Thyroid gland (tissue), 4 donors: ENCODE results near the gene NT5C3B. TPM values are rescaled to one million over a fixed set of nuclear protein-coding genes. Genes with fewer than 3 reads are reported as not detected.

ENCODE experiments used
- DNase-seq, 2 donors: peaks; one replicate each; pipeline ENCODE4 v3.0.0-alpha.2; 2019
- H3K27ac ChIP-seq, 3 donors: fragments of 200-600 bp; sonication (generic); 1 replicate in 2 of 3; 2 replicates in 1 of 3; pipeline ENCODE4 v1.5.1; 2016 to 2019; ENCODE audit warnings: mild to moderate bottlenecking in 1 of 3, moderate library complexity in 1 of 3
- H3K27me3 ChIP-seq: fragments of 200-600 bp; sonication (generic); one replicate; pipeline ENCODE4 v1.5.1; 2019
- H3K36me3 ChIP-seq, 2 donors: fragments of 200-600 bp; sonication (generic); one replicate each; pipeline ENCODE4 v1.5.1; 2016 to 2019
- H3K4me1 ChIP-seq, 2 donors: fragments of 200-600 bp; sonication (generic); one replicate each; pipeline ENCODE4 v1.5.1; 2017 to 2019
- H3K4me3 ChIP-seq, 3 donors: fragments of 200-600 bp; sonication (generic); replicated peaks in 1 of 3; 1 replicate in 2 of 3; 2 replicates in 1 of 3; pipeline ENCODE4 v1.5.1; 2016; ENCODE audit warnings: mild to moderate bottlenecking in 1 of 3
- H3K9me3 ChIP-seq: fragments of 200-600 bp; sonication (generic); one replicate; pipeline ENCODE4 v1.5.1; 2017
- CTCF ChIP-seq, 6 experiments: fragments of 200-600 bp in 3 of 6; fragments of 450-650 bp in 3 of 6; sonication (generic) in 3 of 6; IDR thresholded peaks; one replicate each; pipeline ENCODE4 v1.5.1; 2016 to 2019; ENCODE audit warnings: antibody characterized with exemption in 6 of 6, mild to moderate bottlenecking in 2 of 6, inconsistent platforms in 1 of 6, moderate library complexity in 1 of 6
- POLR2A ChIP-seq, 2 donors: fragments of 450-650 bp; IDR thresholded peaks; one replicate each; pipeline ENCODE4 v1.6.1; 2017; ENCODE audit warnings: antibody characterized with exemption in 2 of 2, mild to moderate bottlenecking in 2 of 2, moderate library complexity in 1 of 2
- WGBS, 2 donors: methylation state at CpG; one replicate each; pipeline ENCODE4 v1.1.5; 2017; 5-methylcytosine and 5-hydroxymethylcytosine counted together
- intact Hi-C: fragments of 100-400 bp; cut with DNase I; formaldehyde crosslinking; loops from one replicate; pipeline ENCODE4 v1.15.1; 2023
- total RNA-seq, 4 donors: library from RNA; depleted of rRNA; stranded (reverse); fragments of >200 nt; gene quantifications; one replicate each; pipeline ENCODE4 v1.2.3, GENCODE V29; 2016

The NT5C3B gene
- total RNA-seq, 4 donors from 2014 or later = 97.3 to 132 (median 110) TPM

GRCh38 chr17:41824086-41824485 is 11.9 kb downstream of the NT5C3B start:
- Histone ChIP-seq H3K36me3 (peaks cover 28 to 30% of the 10 kb centered on the region in 2 donors), H3K27ac (no peak overlapping the region), H3K27me3 (no peaks in the 10 kb centered on the region), H3K4me3 (no peak overlapping the region), H3K9me3 (no peaks in the 10 kb centered on the region), H3K4me1 (no peaks in the 10 kb centered on the region)
- peak; percentile 15 to 33 for DNase-seq
- TF ChIP-seq POLR2A (IDR thresholded peaks at IDR 0.05) (no peak), CTCF (IDR thresholded peaks at IDR 0.05) (no peak)
- WGBS, 2 donors = 52 to 53% methylated on average over 6 of the region's 7 CpGs
- intact Hi-C loops = no loop called here

GRCh38 chr17:41823580-41823979 is 12.5 kb downstream of the NT5C3B start:
- no peaks in the 10 kb centered on the region for H3K27me3 ChIP-seq
- no peak overlapping the region for H3K27ac ChIP-seq
- no peak for DNase-seq
- peaks cover 25 to 27% of the 10 kb centered on the region in 2 donors for H3K36me3 ChIP-seq
- TF ChIP-seq CTCF (IDR thresholded peaks at IDR 0.05) (no peak), POLR2A (IDR thresholded peaks at IDR 0.05) (no peak)
- no peak overlapping the region for H3K4me3 ChIP-seq
- no peaks in the 10 kb centered on the region for H3K4me1 ChIP-seq
- H3K9me3 ChIP-seq = no peaks in the 10 kb centered on the region
- 89 to 95% methylated on average over 7 of the region's 7 CpGs for WGBS, 2 donors
- intact Hi-C loops = no loop called here

GRCh38 chr17:41823141-41823524 is 12.9 kb downstream of the NT5C3B start:
- intact Hi-C loops = no loop called here
- DNase-seq = no peak
- H3K36me3 ChIP-seq = peaks cover 23 to 24% of the 10 kb centered on the region in 2 donors
- no peaks in the 10 kb centered on the region for H3K27me3 ChIP-seq
- no peak overlapping the region for H3K4me3 ChIP-seq
- no peaks in the 10 kb centered on the region for H3K9me3 ChIP-seq
- 86 to 90% methylated on average over 1 of the region's 1 CpG for WGBS, 2 donors
- no peak overlapping the region for H3K27ac ChIP-seq
- H3K4me1 ChIP-seq = no peaks in the 10 kb centered on the region
- no peak for TF ChIP-seq CTCF (IDR thresholded peaks at IDR 0.05)
- TF ChIP-seq POLR2A (IDR thresholded peaks at IDR 0.05) = no peak

GRCh38 chr17:41822216-41823140 is 13.6 kb downstream of the NT5C3B start:
- Histone ChIP-seq H3K4me3 (no peak overlapping the region), H3K27me3 (no peaks in the 10 kb centered on the region), H3K27ac (no peak overlapping the region), H3K36me3 (peaks cover 16 to 24% of the 10 kb centered on the region in 2 donors), H3K4me1 (no peaks in the 10 kb centered on the region), H3K9me3 (no peaks in the 10 kb centered on the region)
- intact Hi-C loops = no loop called here
- DNase-seq = no peak
- 75 to 79% methylated on average over 12 of the region's 12 CpGs for WGBS, 2 donors
- TF ChIP-seq POLR2A (IDR thresholded peaks at IDR 0.05) = no peak
- TF ChIP-seq CTCF (IDR thresholded peaks at IDR 0.05) = no peak

GRCh38 chr17:41821776-41822175 is 14.3 kb downstream of the NT5C3B start:
- H3K27ac ChIP-seq = no peak overlapping the region
- 91 to 94% methylated on average over 12 to 14 of the region's 14 CpGs for whole genome bisulfite sequencing, 2 donors
- no peak for TF ChIP-seq CTCF (IDR thresholded peaks at IDR 0.05)
- no peak for TF ChIP-seq POLR2A (IDR thresholded peaks at IDR 0.05)
- H3K4me3 ChIP-seq = no peak overlapping the region
- no peaks in the 10 kb centered on the region for H3K9me3 ChIP-seq
- H3K4me1 ChIP-seq = no peaks in the 10 kb centered on the region
- intact Hi-C loops = no loop called here
- H3K36me3 ChIP-seq = peaks cover 12 to 17% of the 10 kb centered on the region in 2 donors
- DNase-seq = no peak
- no peaks in the 10 kb centered on the region for H3K27me3 ChIP-seq
